OCI-LY3 (cell line): Measurements from ENCODE around the gene FKTN.
A peak's percentile ranks its signal among the peaks of the same experiment; 100 is the strongest.

Source experiments
- EZH2phosphoT487 ChIP-seq: fragments of 200-600 bp; shearing (Covaris generic); IDR thresholded peaks from 2 replicates; pipeline ENCODE4 v1.6.1; 2018; ENCODE audit warnings: antibody characterized with exemption, mixed run types, low read depth
- TF ChIP-seq, protein P1 (sequence below): fragments of 200-600, 300-600 bp; sonication (generic); IDR thresholded peaks from 2 replicates; pipeline ENCODE4 v1.5.1; 2014; ENCODE audit warnings: antibody characterized with exemption, low read length, low read depth

- TF ChIP-seq, protein P1, sequence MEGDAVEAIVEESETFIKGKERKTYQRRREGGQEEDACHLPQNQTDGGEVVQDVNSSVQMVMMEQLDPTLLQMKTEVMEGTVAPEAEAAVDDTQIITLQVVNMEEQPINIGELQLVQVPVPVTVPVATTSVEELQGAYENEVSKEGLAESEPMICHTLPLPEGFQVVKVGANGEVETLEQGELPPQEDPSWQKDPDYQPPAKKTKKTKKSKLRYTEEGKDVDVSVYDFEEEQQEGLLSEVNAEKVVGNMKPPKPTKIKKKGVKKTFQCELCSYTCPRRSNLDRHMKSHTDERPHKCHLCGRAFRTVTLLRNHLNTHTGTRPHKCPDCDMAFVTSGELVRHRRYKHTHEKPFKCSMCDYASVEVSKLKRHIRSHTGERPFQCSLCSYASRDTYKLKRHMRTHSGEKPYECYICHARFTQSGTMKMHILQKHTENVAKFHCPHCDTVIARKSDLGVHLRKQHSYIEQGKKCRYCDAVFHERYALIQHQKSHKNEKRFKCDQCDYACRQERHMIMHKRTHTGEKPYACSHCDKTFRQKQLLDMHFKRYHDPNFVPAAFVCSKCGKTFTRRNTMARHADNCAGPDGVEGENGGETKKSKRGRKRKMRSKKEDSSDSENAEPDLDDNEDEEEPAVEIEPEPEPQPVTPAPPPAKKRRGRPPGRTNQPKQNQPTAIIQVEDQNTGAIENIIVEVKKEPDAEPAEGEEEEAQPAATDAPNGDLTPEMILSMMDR: peak; percentile 69
- no peak for TF ChIP-seq EZH2phosphoT487
These were observed 51.0 kb downstream of the FKTN start for GRCh38 chr9:105608721-105609598.
